Left ventricle myocardium inferior (tissue), 1 donor: ENCODE measurements around the gene AMMECR1. TPM values are rescaled to one million over a fixed set of nuclear protein-coding genes. Genes with fewer than 3 reads are reported as not detected.

Experiments
- DNase-seq: peaks from one replicate; pipeline ENCODE4 v3.0.0-alpha.2; 2020
- H3K27ac ChIP-seq: fragments of 200-600 bp; replicated peaks from 2 replicates; pipeline ENCODE4 v1.8.0; 2021
- H3K27me3 ChIP-seq: fragments of 200-600 bp; 2 replicates; pipeline ENCODE4 v1.8.0; 2021; ENCODE audit warnings: low read depth
- H3K36me3 ChIP-seq: fragments of 200-600 bp; 2 replicates; pipeline ENCODE4 v1.8.0; 2021
- H3K4me1 ChIP-seq: fragments of 200-600 bp; 2 replicates; pipeline ENCODE4 v1.8.0; 2021
- H3K4me3 ChIP-seq: fragments of 200-600 bp; 2 replicates; pipeline ENCODE4 v1.8.0; 2021; ENCODE audit warnings: mild to moderate bottlenecking, moderate library complexity
- H3K9me3 ChIP-seq: fragments of 200-600 bp; replicated peaks from 2 replicates; pipeline ENCODE4 v1.8.0; 2021
- CTCF ChIP-seq: fragments of 200-600 bp; IDR thresholded peaks from 2 replicates; pipeline ENCODE4 v1.8.0; 2021; ENCODE audit warnings: antibody characterized with exemption, mild to moderate bottlenecking, borderline replicate concordance
- intact Hi-C: fragments of 100-400 bp; cut with micrococcal nuclease; formaldehyde crosslinking; loops from one replicate; pipeline ENCODE4 v1.11.0; 2022
- total RNA-seq: library from RNA; stranded (reverse); fragmentation: NEBNext Ultra II Directional; extraction: Animal tissue kit (Norgen Biotek cat#: 25700); gene quantifications from one replicate; pipeline ENCODE4 v1.2.1, GENCODE V29; 2021
- donor health status: DM: no; HTN: yes; CAD: no; lungs with severe emphysema.

AMMECR1 gene
- total RNA-seq, 1 donor from 2014 or later = 0.91 TPM

DNA sequence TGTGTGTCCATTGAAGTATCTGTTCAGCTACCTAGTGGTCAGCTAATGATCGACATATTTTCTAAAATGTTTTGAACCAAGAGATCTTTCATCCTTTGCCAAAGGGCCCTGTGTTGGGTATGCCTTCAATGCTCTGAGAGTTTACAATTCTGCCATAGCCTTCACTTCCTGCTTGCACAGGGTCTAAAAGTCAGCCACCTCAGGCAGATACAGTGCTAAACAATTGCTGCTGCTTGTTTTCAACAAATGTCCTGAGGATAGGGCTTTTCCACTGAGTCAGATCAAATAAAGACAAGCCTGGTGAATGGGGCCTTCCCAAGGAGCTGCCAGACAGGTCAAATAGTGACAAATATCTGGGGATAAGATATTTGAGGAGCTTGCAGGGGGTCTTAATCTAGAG, 16.7 kb downstream of the AMMECR1 start:
- H3K27ac ChIP-seq = no peak overlapping the region
- no peaks in the 10 kb centered on the region for H3K27me3 ChIP-seq
- TF ChIP-seq CTCF = no peak

DNA sequence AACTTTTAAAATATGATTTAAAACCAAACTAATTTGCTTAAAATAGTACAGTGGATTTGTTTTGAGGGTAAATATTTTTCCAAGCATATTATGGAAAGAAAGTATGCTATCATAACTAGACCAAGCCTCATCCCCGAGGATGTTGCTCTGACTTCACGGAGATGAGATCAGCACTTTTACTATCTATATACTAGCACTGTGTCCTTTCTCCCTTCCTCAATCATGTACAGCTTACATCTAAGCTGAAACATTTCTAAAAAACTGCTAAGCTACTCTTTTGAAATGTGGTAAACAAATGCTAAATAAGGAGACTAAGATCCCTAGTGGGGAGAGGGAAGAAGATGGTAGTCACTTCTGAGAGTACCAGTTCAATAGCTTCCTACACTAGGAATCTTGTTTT, 23.8 kb downstream of the AMMECR1 start:
- Histone ChIP-seq H3K9me3 (peaks cover 15% of the 10 kb centered on the region), H3K4me3 (no peak overlapping the region), H3K36me3 (no peaks in the 10 kb centered on the region), H3K27me3 (no peaks in the 10 kb centered on the region), H3K4me1 (no peaks in the 10 kb centered on the region), H3K27ac (no peak overlapping the region)
- no peak for TF ChIP-seq CTCF
- no peak for DNase-seq
- intact Hi-C loops = no loop called here

More for the DNA sequence above, 16.7 kb downstream of the AMMECR1 start:
- intact Hi-C loops = no loop called here
- Histone ChIP-seq H3K9me3 (peaks cover 9% of the 10 kb centered on the region), H3K4me1 (no peaks in the 10 kb centered on the region), H3K4me3 (no peak overlapping the region), H3K36me3 (no peaks in the 10 kb centered on the region)
- no peak for DNase-seq

- peaks cover 15% of the 10 kb centered on the region for H3K9me3 ChIP-seq
- no peak for TF ChIP-seq CTCF
- H3K27me3 ChIP-seq = no peaks in the 10 kb centered on the region
- intact Hi-C loops = no loop called here
- no peak for DNase-seq
- no peak overlapping the region for H3K4me3 ChIP-seq
- H3K27ac ChIP-seq = no peak overlapping the region
- H3K36me3 ChIP-seq = no peaks in the 10 kb centered on the region
- no peaks in the 10 kb centered on the region for H3K4me1 ChIP-seq
These were observed 24.2 kb downstream of the AMMECR1 start for GRCh38 chrX:110293658-110294057.

- H3K4me1 ChIP-seq = no peaks in the 10 kb centered on the region
- H3K9me3 ChIP-seq = no peaks in the 10 kb centered on the region
- no peaks in the 10 kb centered on the region for H3K36me3 ChIP-seq
- no peak overlapping the region for H3K27ac ChIP-seq
- H3K4me3 ChIP-seq = no peak overlapping the region
- intact Hi-C loops = no loop called here
- DNase-seq = no peak
- no peak for TF ChIP-seq CTCF
- no peaks in the 10 kb centered on the region for H3K27me3 ChIP-seq
These were observed 30.3 kb downstream of the AMMECR1 start for GRCh38 chrX:110287605-110288004.

DNA sequence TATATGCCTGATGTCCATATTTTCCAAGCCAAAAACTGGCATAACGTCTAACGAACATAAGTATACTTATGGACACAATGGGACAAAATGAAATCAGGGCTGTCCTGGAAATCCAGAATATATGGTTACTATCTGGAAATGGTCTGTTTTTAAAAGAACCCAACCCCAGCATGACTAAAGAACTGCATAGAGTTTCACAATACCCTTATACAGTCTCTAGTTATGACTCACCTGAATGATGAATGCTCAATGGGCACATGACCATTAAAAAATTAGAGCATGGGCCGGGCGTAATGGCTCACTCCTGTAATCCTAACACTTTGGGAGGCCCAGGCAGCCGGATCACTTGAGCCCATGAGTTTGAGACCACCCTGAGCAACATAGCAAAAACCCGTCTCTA, 31.8 kb downstream of the AMMECR1 start:
- no peak overlapping the region for H3K4me3 ChIP-seq
- intact Hi-C loops = no loop called here
- H3K4me1 ChIP-seq = no peaks in the 10 kb centered on the region
- no peaks in the 10 kb centered on the region for H3K9me3 ChIP-seq
- no peak for TF ChIP-seq CTCF
- no peaks in the 10 kb centered on the region for H3K27me3 ChIP-seq
- no peaks in the 10 kb centered on the region for H3K36me3 ChIP-seq
- DNase-seq = no peak
- H3K27ac ChIP-seq = no peak overlapping the region

GRCh38 chrX:110284159-110284558, 33.7 kb downstream of the AMMECR1 start:
- H3K4me3 ChIP-seq = no peak overlapping the region
- TF ChIP-seq CTCF = no peak
- no peak overlapping the region for H3K27ac ChIP-seq
- no peak for DNase-seq
- H3K9me3 ChIP-seq = no peaks in the 10 kb centered on the region
- H3K36me3 ChIP-seq = no peaks in the 10 kb centered on the region
- no peaks in the 10 kb centered on the region for H3K27me3 ChIP-seq
- intact Hi-C loops = no loop called here
- H3K4me1 ChIP-seq = no peaks in the 10 kb centered on the region
